ENCODE results near the gene PCDHGA3.

DNA sequence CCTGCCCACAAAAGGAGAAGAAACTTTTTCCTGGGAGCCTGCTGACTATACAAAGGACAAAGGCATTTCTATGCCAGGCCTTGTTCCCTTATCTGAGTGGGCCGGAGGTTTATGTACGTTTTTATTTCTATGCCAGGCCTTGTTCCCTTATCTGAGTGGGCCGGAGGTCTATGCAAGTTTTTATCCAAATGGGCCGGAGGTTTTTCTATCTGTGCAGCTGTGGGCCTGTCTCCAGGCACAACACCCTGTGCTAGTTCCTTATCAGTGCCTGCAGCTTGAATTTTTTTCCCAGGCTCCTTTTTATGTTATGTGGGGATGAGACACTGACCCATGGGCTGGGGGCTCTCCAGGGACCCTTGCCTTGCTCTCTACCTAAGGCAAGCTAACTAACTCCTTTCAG is 45.3 kb upstream of the PCDHGA3 start:
- TF ChIP-seq, protein P1, sequence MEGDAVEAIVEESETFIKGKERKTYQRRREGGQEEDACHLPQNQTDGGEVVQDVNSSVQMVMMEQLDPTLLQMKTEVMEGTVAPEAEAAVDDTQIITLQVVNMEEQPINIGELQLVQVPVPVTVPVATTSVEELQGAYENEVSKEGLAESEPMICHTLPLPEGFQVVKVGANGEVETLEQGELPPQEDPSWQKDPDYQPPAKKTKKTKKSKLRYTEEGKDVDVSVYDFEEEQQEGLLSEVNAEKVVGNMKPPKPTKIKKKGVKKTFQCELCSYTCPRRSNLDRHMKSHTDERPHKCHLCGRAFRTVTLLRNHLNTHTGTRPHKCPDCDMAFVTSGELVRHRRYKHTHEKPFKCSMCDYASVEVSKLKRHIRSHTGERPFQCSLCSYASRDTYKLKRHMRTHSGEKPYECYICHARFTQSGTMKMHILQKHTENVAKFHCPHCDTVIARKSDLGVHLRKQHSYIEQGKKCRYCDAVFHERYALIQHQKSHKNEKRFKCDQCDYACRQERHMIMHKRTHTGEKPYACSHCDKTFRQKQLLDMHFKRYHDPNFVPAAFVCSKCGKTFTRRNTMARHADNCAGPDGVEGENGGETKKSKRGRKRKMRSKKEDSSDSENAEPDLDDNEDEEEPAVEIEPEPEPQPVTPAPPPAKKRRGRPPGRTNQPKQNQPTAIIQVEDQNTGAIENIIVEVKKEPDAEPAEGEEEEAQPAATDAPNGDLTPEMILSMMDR (IDR thresholded peaks at IDR 0.05): no peak
- no peak for TF ChIP-seq POLR2A (IDR thresholded peaks at IDR 0.05)
